Inferior parietal cortex (tissue), 1 donor: ENCODE data around the gene CLMP.
"Not testable (repeated sequence)": the region's sequence is repeated elsewhere in the genome, so short reads cannot be mapped to it uniquely, and the experiment has no call there.

ENCODE experiments used
- DNase-seq: peaks from one replicate; pipeline ENCODE4 v3.0.0-alpha.2; 2016; ENCODE audit errors: extremely low spot score

The CLMP gene

DNA sequence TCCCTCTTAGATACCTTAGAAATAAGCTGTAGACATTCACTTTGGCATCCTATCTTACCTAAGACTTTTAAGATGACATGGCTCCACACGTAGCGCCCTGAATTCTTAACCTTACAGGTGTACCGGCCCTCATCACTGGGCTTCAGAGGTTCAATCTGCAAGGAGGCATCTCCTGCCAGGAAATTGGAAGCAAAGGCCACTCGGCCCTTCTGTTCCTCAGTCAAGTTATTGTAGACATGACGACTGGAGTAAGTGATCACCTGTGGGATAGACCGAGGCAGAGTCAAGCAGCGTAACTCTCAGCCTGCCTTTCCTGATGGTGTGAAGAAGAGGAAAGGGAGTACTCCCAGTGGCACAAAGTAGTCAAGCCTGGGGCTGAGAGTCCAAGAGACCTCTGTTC lies 110.6 kb downstream of the CLMP start:
- DNase-seq, result no peak

DNA sequence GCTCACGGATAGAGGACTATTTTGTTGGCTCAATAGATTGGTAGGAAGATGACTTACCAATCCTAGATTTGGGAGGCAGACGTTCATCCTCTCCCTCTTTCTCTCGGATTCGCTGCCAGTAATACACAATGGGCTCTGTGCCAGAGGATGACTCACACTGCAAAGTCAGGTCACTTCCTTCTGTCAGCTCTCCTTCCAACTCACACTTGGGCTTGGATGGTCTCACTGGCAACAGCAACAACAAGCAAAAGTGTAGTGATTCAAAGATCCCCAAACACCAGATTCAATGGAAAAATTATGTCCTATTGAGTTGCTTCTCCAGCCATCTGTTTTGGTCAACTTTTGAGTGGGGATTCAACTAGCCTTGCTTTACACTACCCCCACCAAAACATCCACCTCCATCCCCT lies 111.4 kb downstream of the CLMP start:
- DNase-seq, result no peak

DNA sequence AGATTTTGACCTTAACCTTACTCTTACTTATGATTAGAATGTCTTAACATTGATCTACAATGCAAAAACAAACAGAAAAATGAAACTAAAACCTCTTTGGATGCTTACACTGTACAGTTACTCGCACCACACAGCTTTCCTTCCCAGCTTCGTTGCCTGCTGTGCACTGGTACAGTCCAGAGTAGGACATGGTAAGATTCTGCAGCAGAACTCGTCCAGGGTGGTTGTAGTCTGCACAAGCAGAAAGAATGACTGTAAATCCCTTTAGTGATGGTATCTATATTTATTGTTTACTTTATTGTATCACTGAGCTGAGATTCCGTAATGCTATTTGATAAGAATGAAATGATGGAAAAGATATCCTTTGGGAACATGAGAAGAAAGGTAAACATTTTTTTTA lies 112.1 kb downstream of the CLMP start:
- DNase-seq, result no peak

- no peak for DNase-seq
These were observed 115.0 kb downstream of the CLMP start for GRCh38 chr11:123080015-123080414.

- no peak for DNase-seq
These were observed 118.6 kb downstream of the CLMP start for GRCh38 chr11:123076484-123076883.

DNA sequence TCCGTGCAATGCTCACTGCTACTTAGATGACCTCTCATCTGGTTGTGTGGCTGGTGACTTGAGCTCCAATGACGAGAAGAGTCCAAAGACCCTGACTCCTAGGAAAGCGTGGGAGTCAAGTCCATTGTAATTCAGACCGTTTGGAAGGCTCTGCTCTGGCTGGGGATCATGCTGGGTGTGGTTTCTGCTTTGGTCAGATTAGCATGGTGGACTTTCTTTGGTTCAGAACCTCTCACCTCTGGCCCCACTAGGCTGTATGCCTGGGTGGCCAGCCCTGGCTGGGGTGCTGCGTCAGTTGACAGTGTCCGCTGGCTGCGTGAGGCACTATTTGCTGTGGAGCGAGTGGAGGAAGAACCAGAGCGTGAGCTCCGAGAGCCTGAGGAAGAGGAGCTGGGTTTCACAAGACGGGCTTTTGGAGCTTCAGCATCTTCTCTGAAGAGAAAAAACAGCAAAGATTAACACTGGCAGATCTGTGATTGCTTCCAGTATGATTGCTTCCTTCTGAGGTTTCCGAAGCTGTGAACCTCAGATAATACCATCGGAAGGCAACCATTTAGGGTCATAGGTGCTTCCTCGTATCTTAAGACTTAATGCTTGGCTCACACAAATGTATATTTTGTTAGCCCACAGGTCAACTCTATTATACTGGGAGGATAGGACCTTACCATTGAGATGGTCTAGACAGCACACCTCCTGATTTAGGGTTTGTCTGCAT lies 121.5 kb downstream of the CLMP start:
- no peak for DNase-seq

- no peak for DNase-seq
These were observed 122.3 kb downstream of the CLMP start for GRCh38 chr11:123072762-123073161.

- no peak for DNase-seq
These were observed 122.7 kb downstream of the CLMP start for GRCh38 chr11:123072332-123072761.

DNA sequence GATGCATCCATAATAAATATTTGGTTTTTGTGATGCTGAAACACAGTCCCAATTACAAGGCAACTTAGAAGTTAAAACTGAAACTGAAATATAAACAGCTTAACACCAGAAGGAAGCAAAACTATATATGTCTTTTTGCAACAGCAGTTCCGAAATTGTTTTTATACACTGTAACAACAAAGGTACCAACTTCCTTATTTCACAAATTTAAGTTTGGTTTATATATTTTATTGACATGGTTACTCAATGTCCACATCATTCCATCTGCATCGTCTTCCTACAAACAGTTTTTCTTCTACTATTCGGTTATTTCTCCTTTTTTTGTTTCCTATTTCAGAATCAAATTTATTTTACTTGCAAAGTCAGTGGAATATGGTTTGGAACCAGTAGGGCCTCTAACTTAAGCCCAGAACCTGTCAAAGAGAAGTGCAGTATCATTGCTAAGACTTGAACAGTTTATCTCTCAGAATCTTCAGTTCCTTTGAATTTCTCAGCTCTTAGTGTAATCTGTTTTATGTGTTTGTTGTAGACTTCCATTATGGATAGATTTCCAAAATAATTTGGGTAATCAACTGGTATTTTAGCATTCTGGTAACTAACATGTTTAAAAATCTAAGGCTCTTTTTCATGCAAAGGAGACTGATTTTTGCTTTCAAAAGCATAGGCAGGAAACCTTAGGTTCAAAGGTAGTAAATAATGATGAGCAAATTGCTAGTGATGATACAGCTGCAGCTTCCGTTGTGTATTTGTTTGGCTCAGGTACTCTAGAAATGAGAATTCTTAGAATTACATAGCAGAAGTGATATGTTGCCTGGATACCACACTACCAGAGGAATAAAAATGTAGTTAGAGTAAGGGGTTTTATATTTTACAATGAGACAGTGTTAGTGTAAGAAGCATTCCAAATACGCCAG lies 124.9 kb downstream of the CLMP start:
- DNase-seq, result no peak

DNA sequence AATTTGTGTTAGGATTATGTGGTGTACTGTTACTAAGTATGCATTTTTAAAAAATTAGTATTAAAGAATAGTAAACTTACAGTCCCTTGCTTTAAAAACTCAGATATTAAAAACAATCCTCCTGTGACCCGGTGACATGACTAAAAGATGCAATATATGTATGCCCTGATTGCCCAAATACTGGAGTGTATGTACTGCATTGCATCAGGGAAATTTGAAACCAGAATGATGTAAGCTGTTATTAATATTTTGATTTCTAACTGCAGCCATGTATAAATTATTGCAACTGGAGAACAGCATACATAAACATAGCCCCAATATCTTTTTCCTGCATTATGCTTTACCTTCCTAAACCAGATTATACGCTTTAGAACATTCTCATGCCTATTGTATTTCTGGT lies 129.4 kb downstream of the CLMP start:
- no peak for DNase-seq

DNA sequence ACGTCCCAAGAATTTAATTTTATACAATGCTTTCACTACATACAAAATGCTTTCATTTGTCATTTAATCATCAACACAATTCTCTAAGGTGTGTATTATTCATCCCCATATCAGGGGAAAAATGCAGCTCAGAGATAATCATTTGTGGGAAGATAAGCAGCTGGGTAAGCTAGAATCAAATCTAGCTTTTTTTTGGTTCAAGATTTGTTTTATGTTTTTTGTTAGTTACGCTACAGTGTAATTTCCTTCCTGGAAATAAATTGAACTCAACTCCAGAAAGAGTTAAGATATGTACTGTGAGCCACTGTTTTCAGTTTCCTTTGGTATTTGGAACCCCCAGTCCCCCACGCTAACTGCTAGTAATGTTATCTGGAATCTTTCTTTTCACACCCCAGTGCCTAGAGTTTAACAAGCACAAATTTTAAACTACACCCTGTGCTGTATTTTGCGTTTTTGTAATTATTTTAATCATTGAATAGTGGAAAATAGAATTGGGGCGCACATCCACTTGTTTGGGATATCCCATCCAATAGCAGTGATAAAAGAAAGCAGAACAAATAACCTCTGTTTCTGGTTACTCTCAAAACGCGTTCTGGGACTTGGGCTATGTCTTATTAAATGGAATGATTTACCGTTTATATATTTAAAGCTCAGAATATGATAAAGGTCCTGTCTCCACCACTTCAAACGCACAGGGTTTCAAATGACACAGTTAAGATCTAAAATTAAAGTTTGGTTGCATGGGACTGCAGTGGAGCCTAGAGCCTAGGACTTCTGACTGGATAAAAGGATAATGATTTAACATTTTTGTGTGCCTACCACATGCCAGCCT lies 131.0 kb downstream of the CLMP start:
- DNase-seq, result no peak

GRCh38 chr11:123062892-123063825 lies 131.9 kb downstream of the CLMP start:
- peak; percentile 67 for DNase-seq

GRCh38 chr11:123062158-123062891 lies 132.7 kb downstream of the CLMP start:
- DNase-seq, result peak; percentile 98

GRCh38 chr11:123061403-123062157 lies 133.5 kb downstream of the CLMP start, which contains the start of gene HSPA8:
Gene HSPA8 (minus strand): TSS chr11:123062136. CDS start chr11:123061324, 812 bp downstream.
- peak; percentile 45 for DNase-seq

DNA sequence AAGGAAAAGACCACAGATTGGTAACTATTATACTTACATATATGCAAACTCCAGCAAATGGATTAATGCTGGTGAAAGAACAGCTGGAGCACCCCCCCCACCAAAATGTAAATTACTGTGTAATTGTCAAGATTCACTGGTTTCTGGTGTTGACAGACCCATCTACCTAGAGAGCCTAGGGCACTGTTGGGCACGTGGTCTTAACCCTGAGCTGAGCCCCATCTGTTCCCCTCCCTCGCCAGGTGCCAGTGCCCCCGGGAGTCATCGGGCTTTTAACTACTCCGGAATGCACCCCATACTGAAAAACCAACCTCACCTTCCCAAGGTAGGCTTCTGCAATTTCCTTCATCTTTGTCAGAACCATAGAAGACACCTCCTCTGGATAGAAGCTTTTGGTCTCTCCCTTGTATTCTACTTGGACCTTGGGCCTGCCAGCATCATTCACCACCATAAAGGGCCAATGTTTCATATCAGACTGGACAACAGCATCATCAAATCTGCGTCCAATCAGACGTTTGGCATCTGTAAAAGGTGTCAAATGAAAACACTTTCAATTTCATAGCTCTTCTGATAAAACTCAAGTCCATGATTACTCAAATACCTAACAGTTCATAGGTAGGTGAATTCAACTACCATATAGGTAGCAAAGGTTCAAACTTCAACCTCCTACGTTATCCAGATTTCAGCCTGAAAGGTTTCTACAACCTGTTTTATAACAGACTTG lies 134.6 kb downstream of the CLMP start:
- no peak for DNase-seq

DNA sequence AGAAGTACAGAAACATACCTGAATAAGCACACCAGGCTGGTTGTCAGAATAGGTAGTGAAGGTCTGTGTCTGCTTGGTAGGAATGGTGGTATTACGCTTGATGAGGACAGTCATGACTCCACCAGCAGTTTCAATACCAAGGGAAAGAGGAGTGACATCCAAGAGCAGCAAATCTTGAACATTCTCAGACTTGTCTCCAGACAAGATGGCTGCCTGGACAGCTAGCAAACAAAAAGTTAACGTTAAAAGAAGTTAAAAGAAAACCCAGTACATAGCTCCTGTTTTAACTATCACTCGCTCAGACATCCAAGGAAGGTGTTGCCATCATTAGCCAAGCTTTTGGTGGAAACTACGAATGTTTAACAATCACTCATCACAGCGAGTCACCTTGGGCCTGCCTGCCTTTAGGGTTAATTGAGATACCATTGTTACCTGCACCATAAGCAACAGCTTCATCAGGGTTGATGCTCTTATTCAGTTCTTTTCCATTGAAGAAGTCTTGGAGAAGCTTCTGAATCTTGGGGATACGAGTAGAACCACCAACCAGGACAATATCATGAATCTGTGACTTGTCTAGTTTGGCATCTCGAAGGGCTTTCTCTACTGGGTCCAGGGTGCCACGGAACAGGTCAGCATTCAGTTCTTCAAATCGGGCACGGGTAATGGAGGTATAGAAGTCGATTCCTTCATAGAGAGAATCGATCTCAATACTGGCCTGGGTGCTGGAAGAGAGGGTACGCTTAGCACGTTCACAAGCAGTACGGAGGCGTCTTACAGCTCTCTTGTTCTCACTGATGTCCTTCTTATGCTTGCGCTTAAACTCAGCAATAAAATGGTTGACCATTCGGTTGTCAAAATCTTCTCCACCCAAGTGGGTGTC lies 135.8 kb downstream of the CLMP start:
- DNase-seq, result not testable (repeated sequence)

GRCh38 chr11:123057661-123058305 lies 137.3 kb downstream of the CLMP start:
- DNase-seq, result no peak
